GM19397 (cell line): ENCODE data around the gene MAGI2.

Source experiments
- ATAC-seq: cut with Tn5 transposase; IDR thresholded peaks from one replicate; pipeline ENCODE4 v1.9.1; 2021; ENCODE audit warnings: mild to moderate bottlenecking, moderate library complexity; ENCODE audit not compliant: unreplicated experiment

MAGI2 gene

DNA sequence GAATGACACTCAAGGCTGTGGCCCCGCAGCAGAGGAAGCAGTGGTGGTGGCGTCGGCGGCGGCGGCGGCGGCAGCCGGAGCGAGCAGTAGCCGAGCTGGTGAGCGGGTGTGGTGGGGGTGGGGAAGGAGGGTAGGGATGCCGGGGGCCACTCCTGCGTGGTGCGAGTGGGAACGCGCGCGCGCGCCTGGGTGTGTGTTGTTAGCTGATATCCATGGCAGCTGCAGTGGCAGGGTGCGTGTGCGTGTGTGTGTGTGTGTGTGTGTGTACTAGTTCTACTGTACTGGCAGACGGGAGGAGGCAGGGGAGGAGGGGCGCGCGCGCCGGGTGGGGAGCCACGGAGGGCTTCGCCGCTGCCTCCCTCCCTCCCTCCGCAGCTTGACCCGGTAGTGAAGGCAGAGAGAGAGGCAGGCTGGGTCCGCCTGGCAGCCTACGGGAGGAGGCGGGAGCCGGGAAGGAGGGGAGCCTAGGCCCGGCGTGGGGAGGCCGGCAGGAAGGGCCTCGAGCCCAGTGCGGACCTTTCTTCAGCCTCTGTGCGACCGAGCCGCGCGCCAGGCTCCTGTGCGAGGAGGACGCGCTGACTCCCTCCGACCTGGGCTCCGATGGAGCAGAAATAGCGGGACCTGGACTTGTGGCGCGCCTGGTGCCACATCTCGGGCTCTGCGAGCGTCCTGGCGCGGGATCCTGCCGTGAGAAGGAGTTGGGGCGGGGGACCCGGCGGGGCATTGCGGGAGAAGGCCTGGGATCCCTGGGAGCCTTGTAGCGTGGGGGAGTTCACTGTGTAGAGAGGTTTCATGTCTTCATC is at the start of gene MAGI2:
Gene MAGI2, minus strand, starts transcription at position 110 of the 803 bp plus-strand sequence. CDS start 347 bp downstream, outside the sequence.
- ATAC-seq = no peak

DNA sequence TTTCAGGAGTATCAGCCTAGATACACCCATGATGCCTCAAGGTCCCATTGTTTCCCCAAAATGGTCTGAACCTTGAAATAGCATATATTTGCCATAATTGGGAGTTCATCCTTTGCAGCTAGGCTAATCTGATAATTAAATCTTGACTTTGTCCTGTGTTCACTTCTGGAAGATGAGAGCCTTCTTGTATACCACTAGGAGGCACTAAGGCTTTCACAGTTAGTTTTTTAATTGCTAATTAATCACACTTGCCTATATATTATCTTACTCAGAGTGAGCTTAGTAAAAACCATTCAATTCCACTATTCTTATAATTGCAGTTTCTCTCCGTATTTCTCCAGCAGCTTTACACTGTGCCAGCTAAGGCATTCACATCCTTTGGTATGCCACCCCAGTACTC is 48.7 kb upstream of the MAGI2 start:
- no peak for ATAC-seq

DNA sequence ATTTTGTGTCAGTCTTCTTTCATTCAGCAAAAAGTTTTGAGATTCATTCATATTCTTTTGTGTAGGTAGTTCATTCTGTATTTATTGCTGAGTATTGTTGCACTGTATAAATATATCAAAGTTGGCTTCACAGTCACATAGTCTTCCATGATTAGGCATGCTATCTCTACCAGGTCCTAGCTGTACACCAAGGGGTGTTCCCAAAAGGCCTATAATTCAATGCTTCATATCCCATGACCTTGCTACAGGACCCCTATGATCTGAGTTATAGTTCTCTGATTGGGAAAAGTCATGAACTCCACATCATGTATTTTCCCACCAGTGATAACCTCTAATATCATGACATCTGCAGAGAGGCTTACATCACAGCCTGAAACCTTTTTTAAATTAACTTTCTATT is 47.3 kb upstream of the MAGI2 start:
- no peak for ATAC-seq

GRCh38 chr7:79497728-79498127 is 44.3 kb upstream of the MAGI2 start:
- ATAC-seq = no peak

GRCh38 chr7:79495544-79496272 is 42.2 kb upstream of the MAGI2 start:
- ATAC-seq = no peak

DNA sequence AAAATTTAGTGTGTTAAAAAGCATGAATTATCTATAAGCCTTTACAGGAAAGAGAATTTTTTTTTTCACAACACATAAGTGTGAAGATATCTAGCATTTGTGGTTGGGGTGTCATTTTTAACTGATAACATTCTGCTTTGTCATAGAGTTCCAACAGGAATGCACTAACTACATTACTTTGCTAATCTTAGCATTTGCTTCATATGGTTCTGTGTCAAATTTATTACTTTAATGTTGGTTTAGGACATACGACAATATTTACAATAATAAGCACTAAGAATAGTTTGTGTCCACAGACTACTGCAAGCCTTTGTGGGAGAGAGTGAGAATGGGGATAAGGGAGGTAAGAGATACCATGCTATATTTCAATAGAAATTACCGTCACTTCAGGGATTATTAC is 40.6 kb upstream of the MAGI2 start:
- ATAC-seq = no peak

- ATAC-seq = no peak
These were observed 35.9 kb upstream of the MAGI2 start for GRCh38 chr7:79489371-79489770.

- ATAC-seq = no peak
These were observed 24.9 kb upstream of the MAGI2 start for GRCh38 chr7:79478386-79478785.

- no peak for ATAC-seq
These were observed 22.0 kb upstream of the MAGI2 start for GRCh38 chr7:79475455-79475854.

- ATAC-seq = no peak
These were observed 18.2 kb upstream of the MAGI2 start for GRCh38 chr7:79471699-79472098.

DNA sequence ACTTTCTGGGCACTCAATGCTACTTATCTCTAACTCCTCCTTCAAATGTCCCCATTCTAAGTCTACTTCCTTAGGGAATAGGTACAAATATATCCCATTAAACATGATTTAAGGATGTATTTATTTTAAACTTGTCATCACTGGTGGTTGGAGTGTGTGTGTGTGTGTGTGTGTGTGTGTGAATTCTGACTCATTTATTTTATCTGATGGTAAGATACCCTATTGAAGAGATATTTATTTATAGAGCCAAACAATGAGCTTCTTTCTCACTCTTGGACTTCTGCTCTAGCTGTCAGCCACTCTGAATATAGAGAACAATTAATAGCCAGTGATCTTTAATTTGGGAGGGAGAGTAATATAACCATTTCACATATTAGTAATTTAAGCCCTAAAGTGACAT is 17.8 kb upstream of the MAGI2 start:
- ATAC-seq = no peak

- ATAC-seq = no peak
These were observed 12.1 kb upstream of the MAGI2 start for GRCh38 chr7:79465551-79465950.

DNA sequence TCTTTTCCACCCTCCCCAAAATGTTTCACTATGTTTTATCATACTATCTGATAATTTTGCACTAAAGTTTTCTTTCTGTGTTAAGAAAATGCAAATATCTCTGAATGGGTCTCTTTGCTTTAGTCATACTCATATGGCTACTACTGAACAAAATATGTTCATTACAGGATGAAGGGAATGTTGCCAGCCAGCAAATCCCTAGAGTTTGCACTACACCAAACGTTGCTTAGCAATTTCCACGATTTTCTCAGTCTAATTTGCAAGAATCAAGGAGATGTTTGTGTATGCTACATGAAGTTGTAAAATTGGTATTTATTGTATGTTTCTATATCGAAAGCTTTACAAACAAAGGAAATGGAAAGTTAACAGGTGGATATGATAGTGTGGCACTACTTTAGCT is 10.6 kb upstream of the MAGI2 start:
- no peak for ATAC-seq

DNA sequence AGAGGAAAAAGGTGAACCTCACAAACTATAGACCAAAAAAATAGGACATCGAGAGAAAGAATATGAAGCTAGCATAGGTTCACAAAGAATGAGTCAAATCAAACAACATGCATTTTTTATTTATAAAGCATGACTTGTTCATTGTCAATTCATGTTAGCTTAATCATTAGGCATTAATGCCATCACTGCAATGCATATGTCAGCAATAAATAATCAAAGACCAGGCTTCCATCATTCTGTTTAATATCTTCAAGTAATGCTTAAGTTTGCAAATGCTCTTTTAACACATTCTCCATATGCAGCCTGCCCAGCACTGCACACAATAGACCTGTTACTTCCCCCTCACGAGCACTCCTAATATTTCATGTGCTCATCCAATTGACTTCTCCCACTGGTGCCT is 8.9 kb upstream of the MAGI2 start:
- ATAC-seq = no peak

DNA sequence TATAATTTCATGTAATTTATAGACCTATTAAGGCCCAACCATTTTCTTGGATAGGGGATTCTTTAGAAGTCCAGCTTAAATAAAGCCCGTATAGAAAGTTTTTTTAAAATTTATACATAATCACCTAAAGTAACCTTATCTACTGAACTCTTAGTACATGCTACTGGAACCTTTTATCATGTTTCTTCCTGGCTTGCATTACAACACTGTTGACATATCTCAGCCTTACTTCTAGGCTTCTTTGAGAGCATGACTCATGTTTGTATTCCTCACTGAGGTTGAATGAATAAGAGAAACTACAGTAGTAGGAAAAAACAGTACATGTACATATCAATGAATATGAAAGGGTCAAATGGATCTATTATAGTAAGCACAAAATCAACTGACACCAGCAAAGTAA is 8.2 kb upstream of the MAGI2 start:
- ATAC-seq = no peak

- no peak for ATAC-seq
These were observed 5.9 kb upstream of the MAGI2 start for GRCh38 chr7:79459381-79459780.

DNA sequence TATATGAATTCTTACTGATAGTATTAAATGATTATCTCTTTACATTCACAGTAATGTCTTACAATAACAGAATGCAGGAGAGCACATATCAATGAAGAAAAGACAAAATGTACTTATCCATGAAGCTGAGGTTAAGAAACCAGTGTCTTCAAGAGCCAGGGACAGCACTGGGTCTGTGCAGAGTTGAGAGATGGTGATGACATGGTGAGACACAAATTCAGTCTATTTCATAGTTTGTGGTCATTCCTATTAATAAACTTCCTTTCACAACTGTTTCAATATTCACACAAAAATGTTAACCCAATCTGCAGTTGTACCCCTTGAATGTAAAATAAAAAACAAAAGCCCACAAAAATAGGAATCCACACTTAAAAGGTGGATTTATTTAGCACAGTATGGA is 5.3 kb upstream of the MAGI2 start:
- no peak for ATAC-seq

GRCh38 chr7:79455173-79455790 is 1.8 kb upstream of the MAGI2 start:
- ATAC-seq = no peak

DNA sequence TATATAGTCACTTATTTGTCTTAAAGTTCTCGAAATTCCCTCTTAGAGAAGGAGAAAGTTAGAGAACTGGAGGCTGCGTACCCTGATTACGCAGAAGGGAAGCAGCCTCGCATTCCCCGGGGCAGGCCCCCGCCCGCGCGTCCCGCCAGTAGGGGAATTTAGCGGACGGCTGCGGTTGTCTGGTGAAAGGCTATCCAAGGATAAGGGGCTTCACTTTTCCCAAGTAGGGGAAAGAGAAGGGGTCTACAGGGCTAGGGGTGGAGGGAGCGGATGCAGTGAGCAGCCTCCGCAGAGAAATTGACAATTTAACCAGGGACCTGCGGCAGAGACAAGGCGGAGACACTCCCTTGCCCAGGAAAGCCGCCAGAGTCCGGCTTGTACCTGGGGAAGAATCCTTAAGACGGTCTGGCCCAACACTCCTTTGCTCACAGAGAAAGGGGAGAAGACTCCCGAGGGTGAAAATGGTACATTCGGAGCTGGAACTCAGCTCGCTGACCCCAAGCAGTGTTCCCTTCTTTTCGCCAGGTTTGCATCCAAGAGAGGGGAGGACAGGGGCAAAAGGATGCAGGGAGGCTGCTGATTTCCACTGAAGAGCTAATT is 994 bp upstream of the MAGI2 start:
- ATAC-seq = no peak

GRCh38 chr7:79453266-79453557 is 255 bp downstream of the MAGI2 start:
- no peak for ATAC-seq

GRCh38 chr7:79452495-79453265 is 787 bp downstream of the MAGI2 start:
- no peak for ATAC-seq
